ENCODE results near the gene GATA2.

GATA2 gene

GRCh38 chr3:128466840-128467541, 26.0 kb downstream of the GATA2 start, which contains the start of gene DNAJB8:
Gene DNAJB8, minus strand, starts transcription at chr3:128466890. Its CDS starts 3,645 bp downstream, at chr3:128463245.
- no peak for DNase-seq (ENCODE audit: extremely low read depth, low read depth)
- TF ChIP-seq CTCF (IDR thresholded peaks at IDR 0.05; ENCODE audit: low read depth, low read length), result no peak

GRCh38 chr3:128464702-128465101, 28.3 kb downstream of the GATA2 start:
- no peak for DNase-seq (ENCODE audit: extremely low read depth, low read depth)
- TF ChIP-seq CTCF (IDR thresholded peaks at IDR 0.05; ENCODE audit: low read depth, low read length), result no peak

GRCh38 chr3:128464188-128464587, 28.8 kb downstream of the GATA2 start:
- TF ChIP-seq CTCF (IDR thresholded peaks at IDR 0.05; ENCODE audit: low read depth, low read length), result no peak
- DNase-seq (ENCODE audit: extremely low read depth, low read depth), result no peak

- no peak for TF ChIP-seq CTCF (IDR thresholded peaks at IDR 0.05; ENCODE audit: low read depth, low read length)
- no peak for DNase-seq (ENCODE audit: extremely low read depth, low read depth)
These were observed 29.2 kb downstream of the GATA2 start for GRCh38 chr3:128463771-128464170.

GRCh38 chr3:128463354-128463753, 29.6 kb downstream of the GATA2 start:
- no peak for TF ChIP-seq CTCF (IDR thresholded peaks at IDR 0.05; ENCODE audit: low read depth, low read length)
- DNase-seq (ENCODE audit: extremely low read depth, low read depth), result no peak

GRCh38 chr3:128462931-128463330, 30.1 kb downstream of the GATA2 start:
- TF ChIP-seq CTCF (IDR thresholded peaks at IDR 0.05; ENCODE audit: low read depth, low read length), result no peak
- DNase-seq (ENCODE audit: extremely low read depth, low read depth), result no peak

- no peak for TF ChIP-seq CTCF (IDR thresholded peaks at IDR 0.05; ENCODE audit: low read depth, low read length)
- no peak for DNase-seq (ENCODE audit: extremely low read depth, low read depth)
These were observed 30.6 kb downstream of the GATA2 start for GRCh38 chr3:128462341-128462910.

All from AG09319 (cell line).